NCI-H128 (cell line): Measurements from ENCODE around the gene SHANK3.
"Not testable (repeated sequence)": the region's sequence is repeated elsewhere in the genome, so short reads cannot be mapped to it uniquely, and the experiment has no call there.

Experiments used
- DNase-seq: peaks from one replicate; lab custom pipeline; 2025; ENCODE audit not compliant: unreplicated experiment; lab: John Stamatoyannopoulos, UW

Gene SHANK3

GRCh38 chr22:50653256-50653655 lies 19.4 kb upstream of the SHANK3 start:
- DNase-seq: no peak

GRCh38 chr22:50654664-50655063 lies 18.0 kb upstream of the SHANK3 start:
- not testable (repeated sequence) for DNase-seq

- no peak for DNase-seq
Observed at GRCh38 chr22:50656122-50657070, 16.2 kb upstream of the SHANK3 start.

GRCh38 chr22:50657925-50658324 lies 14.7 kb upstream of the SHANK3 start:
- DNase-seq: no peak

- not testable (repeated sequence) for DNase-seq
Observed at GRCh38 chr22:50659711-50660110, 12.9 kb upstream of the SHANK3 start.

- DNase-seq: no peak
Observed at GRCh38 chr22:50660306-50660705, 12.3 kb upstream of the SHANK3 start.

- no peak for DNase-seq
Observed at GRCh38 chr22:50665212-50665611, 7.4 kb upstream of the SHANK3 start.

GRCh38 chr22:50665738-50666137 lies 6.9 kb upstream of the SHANK3 start:
- DNase-seq: no peak

- no peak for DNase-seq
Observed at GRCh38 chr22:50670513-50670912, 2.1 kb upstream of the SHANK3 start.

GRCh38 chr22:50670914-50671538 lies 1.6 kb upstream of the SHANK3 start:
- DNase-seq: no peak

- DNase-seq: no peak
Observed at GRCh38 chr22:50671641-50672040, 982 bp upstream of the SHANK3 start.

GRCh38 chr22:50672041-50672440 lies 582 bp upstream of the SHANK3 start:
- no peak for DNase-seq

GRCh38 chr22:50673231-50674129 lies 857 bp downstream of the SHANK3 start:
- DNase-seq: no peak

- DNase-seq: no peak
Observed at GRCh38 chr22:50674130-50674500, 1.5 kb downstream of the SHANK3 start.

- DNase-seq: peak; percentile 17
Observed at GRCh38 chr22:50674606-50675552, 2.3 kb downstream of the SHANK3 start.

- no peak for DNase-seq
Observed at GRCh38 chr22:50675553-50676179, 3.0 kb downstream of the SHANK3 start.

- no peak for DNase-seq
Observed at GRCh38 chr22:50676180-50676636, 3.6 kb downstream of the SHANK3 start.

- no peak for DNase-seq
Observed at GRCh38 chr22:50676661-50677492, 4.3 kb downstream of the SHANK3 start.
